GM19324 (cell line): ENCODE data around the gene CD44.

ENCODE experiments used
- ATAC-seq: cut with Tn5 transposase; IDR thresholded peaks from one replicate; pipeline ENCODE4 v1.9.1; 2021; ENCODE audit warnings: mild to moderate bottlenecking, moderate library complexity; ENCODE audit not compliant: unreplicated experiment, low FRiP score

The CD44 gene

GRCh38 chr11:35111161-35112055, 27.6 kb upstream of the CD44 start:
- no peak for ATAC-seq

DNA sequence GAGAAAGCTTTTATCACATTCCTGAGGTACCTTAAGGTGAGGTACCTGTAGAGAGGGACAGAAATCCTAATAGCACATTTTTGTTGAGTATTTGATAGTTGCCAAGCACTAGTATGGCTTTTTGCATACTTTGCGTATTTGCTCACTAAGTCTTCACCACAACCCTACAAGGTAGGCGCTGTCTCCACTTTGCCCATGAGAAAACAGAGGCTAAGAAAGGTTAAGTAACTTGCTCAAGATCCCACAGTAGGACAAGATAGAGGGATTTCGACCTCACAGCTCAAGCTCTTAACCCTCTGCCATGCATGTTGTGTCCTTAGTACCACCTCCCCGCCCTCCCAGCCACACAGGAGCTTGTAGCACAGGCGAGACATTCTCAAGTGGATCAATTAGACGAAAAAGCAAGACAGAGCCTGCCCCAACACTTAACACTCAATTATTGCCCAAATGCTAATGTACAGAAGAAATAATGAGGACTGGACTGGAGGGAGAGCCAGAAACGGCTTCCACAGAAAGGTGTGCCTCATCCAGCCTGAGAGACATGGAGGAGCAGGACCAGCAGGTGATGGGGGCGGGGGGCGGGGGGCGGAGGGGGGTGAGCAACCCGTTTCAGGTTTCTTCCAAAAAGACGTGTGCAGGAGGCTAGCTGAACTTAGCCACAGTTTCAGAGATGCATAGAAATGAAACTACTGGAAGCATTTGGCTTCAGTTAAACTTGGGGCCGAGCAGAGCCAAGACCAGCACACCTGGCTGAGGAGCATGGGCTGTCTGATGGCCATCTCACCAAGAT, 26.7 kb upstream of the CD44 start:
- no peak for ATAC-seq

GRCh38 chr11:35112846-35113105, 26.2 kb upstream of the CD44 start:
- ATAC-seq: no peak

GRCh38 chr11:35114906-35115687, 23.9 kb upstream of the CD44 start:
- no peak for ATAC-seq

- ATAC-seq: no peak
These were observed 23.3 kb upstream of the CD44 start for GRCh38 chr11:35115688-35116030.

GRCh38 chr11:35116245-35116644, 22.7 kb upstream of the CD44 start:
- no peak for ATAC-seq

- ATAC-seq: no peak
These were observed 22.0 kb upstream of the CD44 start for GRCh38 chr11:35116762-35117640.

DNA sequence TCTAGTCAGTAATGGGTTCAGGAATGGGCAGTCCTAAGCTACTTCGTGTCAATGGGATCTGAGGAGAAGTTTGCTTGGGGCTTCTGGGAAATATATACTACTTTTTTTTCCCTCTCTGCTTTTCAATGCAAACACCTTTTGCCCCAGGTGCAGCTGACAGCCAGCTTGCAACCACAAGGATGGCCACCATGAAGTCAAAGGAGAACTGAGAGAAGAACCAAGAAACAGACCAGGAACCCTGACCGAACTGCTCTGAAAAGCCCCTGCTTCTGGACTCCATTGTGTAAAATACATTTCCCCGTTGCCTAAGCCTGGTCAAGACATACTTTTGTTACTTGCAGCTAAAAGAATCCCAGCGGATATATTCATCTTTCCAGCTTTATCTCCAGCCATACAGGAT, 20.1 kb upstream of the CD44 start:
- ATAC-seq: peak; percentile 82

GRCh38 chr11:35121326-35121865, 17.6 kb upstream of the CD44 start:
- no peak for ATAC-seq

DNA sequence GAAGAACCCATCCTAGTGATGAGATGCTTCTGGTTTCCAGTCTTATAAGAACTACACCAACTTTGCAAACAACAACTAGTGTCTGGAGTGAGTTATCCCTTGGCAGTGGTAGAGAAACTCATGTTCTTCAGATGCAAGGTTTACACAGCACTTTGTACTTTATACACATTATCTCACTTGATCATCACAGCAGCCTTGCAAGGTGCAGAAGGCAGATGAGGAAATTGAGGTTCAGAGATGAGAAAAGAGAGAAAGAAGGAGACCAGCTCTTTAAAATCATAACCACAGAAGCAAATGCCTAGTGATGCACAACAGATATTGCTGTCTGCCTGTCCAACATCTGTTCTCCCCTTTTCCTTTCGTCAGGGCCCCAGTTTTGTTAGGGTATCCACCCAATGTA, 16.7 kb upstream of the CD44 start:
- ATAC-seq: no peak

DNA sequence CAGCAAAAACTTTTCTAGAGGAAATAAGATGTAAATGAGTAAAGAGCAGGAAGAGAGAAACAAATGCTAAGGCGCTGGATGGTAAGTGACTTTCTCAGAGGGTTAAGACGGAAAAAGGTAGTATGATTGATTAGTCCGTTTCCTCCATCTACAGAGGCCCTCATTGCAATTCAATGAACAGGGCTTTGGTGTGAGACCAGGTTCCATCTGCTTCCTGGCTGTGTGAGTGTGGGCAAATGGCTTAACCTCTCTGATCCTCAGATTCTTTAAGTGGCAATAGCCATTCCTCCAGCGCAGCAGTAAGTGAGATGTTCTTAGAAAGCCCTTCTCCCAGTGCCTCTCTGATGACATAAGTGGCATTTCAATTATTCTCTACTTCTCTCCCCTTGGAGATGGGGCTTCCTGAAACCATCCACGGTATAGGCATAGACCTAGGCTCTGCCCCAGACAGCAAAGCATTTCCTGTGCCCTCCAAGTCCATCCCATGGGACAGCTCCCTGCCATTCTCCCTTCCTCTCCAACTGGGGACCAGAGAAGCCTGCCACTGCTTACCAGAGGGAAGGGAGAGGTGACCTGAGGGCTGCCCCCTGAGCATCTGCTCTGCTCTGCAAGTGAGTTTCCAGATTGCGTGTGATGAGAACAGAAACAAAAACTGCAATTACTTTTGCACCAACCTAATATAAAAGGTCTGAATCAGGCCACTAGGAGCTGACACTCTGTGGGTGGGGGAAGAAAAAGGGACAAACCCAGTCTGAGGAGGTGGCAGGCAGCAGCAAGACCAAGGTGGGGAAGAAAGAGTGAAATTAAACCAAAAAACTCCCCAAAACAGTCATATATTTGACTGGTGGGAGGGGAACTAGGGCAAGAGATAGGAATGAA, 12.7 kb upstream of the CD44 start:
- ATAC-seq: peak; percentile 61

- ATAC-seq: no peak
These were observed 11.9 kb upstream of the CD44 start for GRCh38 chr11:35126879-35127581.

DNA sequence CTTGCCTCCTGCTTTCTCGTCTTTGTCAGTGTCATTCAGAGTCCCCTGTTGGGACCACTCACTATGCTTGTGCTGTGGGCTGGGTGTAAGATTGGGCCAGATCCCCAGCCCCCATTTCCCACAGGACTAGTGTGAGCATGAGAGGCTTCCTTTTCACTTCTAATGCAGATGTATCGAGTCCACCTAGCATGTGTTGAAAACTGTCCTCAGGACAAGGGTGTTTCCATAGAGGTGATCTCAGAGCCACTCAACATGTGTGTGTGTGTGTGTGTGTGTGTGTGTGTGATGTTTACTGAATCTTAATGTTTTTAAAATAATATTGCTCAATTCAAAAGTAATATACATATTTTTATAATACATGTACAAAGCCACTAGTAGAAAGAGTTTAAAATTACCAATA, 11.4 kb upstream of the CD44 start:
- ATAC-seq: no peak

DNA sequence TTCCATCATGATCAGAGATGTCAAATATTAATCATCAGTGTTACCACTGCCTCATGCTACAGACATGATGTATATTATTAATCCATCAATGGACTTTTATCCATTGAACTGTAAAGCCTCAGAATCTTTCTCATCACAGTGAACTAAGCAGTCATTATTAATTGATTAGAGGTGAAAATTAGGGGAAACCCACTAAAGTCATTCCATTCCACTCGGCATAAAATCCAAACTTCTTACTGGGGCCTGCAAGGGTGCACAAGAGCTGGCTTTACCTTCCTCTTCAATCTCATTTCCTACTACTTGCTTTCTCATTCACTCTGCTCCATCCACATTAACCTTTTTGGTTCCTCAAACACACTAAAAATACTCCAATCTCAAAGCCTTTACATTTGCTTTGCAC, 7.9 kb upstream of the CD44 start:
- ATAC-seq: no peak

DNA sequence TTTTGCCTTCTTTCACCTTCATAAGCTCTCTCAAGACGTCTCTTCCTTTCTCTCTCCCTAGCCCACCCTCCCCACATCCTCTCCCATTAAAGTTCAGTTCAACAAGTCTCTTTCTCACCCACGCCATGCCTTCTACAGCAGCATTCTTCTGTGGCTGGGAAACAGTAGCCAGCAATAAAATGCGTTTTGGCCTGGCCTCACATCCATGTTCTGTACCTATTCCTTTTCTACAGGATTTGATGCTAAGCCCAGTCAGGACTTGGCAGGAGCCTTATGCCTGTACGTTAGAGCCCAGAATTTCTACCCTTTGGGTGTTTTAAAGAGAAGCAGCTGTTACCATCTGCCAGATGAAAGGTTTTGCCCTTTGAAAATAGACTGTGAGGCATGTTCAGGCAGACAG, 7.1 kb upstream of the CD44 start:
- ATAC-seq: no peak

DNA sequence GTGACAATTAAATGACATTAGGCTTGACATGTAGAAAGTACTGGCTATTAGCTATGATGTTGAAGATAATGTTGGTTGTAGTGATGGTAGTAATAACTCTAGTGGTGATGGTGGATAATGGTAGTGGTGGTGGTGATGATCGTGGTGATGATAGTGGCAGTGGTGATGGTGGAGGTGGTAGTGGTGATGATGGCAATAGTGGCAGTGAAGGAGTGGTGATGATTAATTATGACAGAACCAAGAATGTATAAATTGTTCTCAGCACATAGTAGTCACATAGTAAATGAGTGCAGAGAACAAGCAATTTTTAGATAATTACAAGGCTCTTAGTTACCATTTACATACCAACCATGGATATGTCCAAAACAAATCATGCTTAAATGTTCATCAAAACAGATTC, 5.3 kb upstream of the CD44 start:
- no peak for ATAC-seq

GRCh38 chr11:35134403-35135148, 4.4 kb upstream of the CD44 start:
- no peak for ATAC-seq

DNA sequence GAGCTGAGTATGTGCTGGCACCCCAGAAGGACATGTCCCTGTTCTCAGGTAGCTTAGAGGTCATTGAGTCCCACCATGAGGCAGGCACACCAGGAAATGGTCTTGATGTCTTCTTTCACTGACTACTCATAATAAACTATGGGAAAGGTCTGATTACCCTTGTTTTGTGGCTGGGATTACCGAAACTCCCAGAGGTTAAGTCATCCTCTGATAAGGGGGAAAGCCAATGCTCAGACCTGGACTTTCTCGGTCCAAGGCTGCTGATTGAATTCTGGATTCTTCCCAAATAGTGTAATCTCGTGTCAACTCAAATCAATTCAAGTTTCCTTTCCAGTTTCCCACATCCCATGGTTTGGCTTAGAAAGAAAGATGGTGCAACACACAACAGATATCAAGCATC, 3.7 kb upstream of the CD44 start:
- no peak for ATAC-seq
